GM12891 (cell line): ENCODE results near the gene OCA2.

Source experiments
- POLR2A ChIP-seq: IDR thresholded peaks from 2 replicates; pipeline ENCODE4 v1.6.1; 2011; ENCODE audit warnings: low read depth, low read length, control low read depth
- SPI1 ChIP-seq: IDR thresholded peaks from 2 replicates; pipeline ENCODE4 v1.6.1; 2011; ENCODE audit warnings: low read depth, low read length, control low read depth
- TAF1 ChIP-seq: IDR thresholded peaks from 2 replicates; pipeline ENCODE4 v1.6.1; 2011; ENCODE audit warnings: low read depth, low read length, control low read depth

GRCh38 chr15:28094732-28095521 lies 4.2 kb downstream of the OCA2 start:
- TF ChIP-seq POLR2A (no peak), SPI1 (no peak), TAF1 (no peak)
